H1 (cell line): ENCODE results near the gene SOHLH1. TPM values are rescaled to one million over a fixed set of nuclear protein-coding genes. Genes with fewer than 3 reads are reported as not detected.

ENCODE experiments used
- CTCF ChIA-PET: fragments of 300-600 bp; sonication (Branson Sonifier 250); formaldehyde crosslinking; loops from one replicate; lab custom pipeline; 2021; ENCODE audit not compliant: partially characterized antibody; lab: Charles Lee
- POLR2A ChIA-PET: fragments of 300-600 bp; sonication (Branson Sonifier 250); formaldehyde crosslinking; loops from one replicate; lab custom pipeline; 2021; ENCODE audit warnings: inconsistent platforms; ENCODE audit not compliant: partially characterized antibody; lab: Charles Lee
- DNase-seq, 2 experiments: peaks; one replicate each; pipeline versions ENCODE4 v3.0.0 to v3.0.0-alpha.2; 2010 to 2022; ENCODE audit warnings: low spot score in 2 of 2, low read depth in 1 of 2, mixed read lengths in 1 of 2
- FAIRE-seq: peaks from 2 replicates; lab custom pipeline; 2011; peaks lifted over from hg19 to GRCh38; lab: Jason Lieb, UNC
- H2AFZ ChIP-seq: 2 replicates; pipeline ENCODE4 v1.8.1; 2012; ENCODE audit warnings: low read length, inconsistent platforms
- H2AK5ac ChIP-seq: 2 replicates; pipeline ENCODE4 v1.6.1; 2013; ENCODE audit warnings: low read depth, low read length
- H2BK120ac ChIP-seq: replicated peaks from 2 replicates; pipeline ENCODE3; 2013; ENCODE audit warnings: low read depth, low read length, inconsistent platforms
- H2BK12ac ChIP-seq: 2 replicates; pipeline ENCODE4 v1.6.1; 2013; ENCODE audit warnings: low read depth, low read length
- H2BK15ac ChIP-seq: 2 replicates; pipeline ENCODE4 v1.6.1; 2013; ENCODE audit warnings: low read length
- H2BK20ac ChIP-seq: 2 replicates; pipeline ENCODE4 v1.6.1; 2013; ENCODE audit warnings: low read length
- H2BK5ac ChIP-seq: 2 replicates; pipeline ENCODE4 v1.6.1; 2013; ENCODE audit warnings: low read depth, low read length
- H3K14ac ChIP-seq: 2 replicates; pipeline ENCODE4 v1.6.1; 2013; ENCODE audit warnings: inconsistent platforms; ENCODE audit not compliant: insufficient read length
- H3K18ac ChIP-seq: 2 replicates; pipeline ENCODE4 v1.6.1; 2013; ENCODE audit warnings: low read length; ENCODE audit errors: extremely low read depth
- H3K23ac ChIP-seq: 2 replicates; pipeline ENCODE4 v1.6.1; 2013; ENCODE audit warnings: inconsistent platforms; ENCODE audit not compliant: insufficient read length
- H3K23me2 ChIP-seq: 2 replicates; pipeline ENCODE4 v1.6.1; 2013; ENCODE audit warnings: low read depth, low read length
- H3K27ac ChIP-seq: 2 replicates; pipeline ENCODE4 v1.6.1; 2011; ENCODE audit warnings: low read depth, low read length, inconsistent platforms
- H3K27me3 ChIP-seq, 4 experiments: replicated peaks in 1 of 4; 1 replicate in 1 of 4; 2 replicates in 3 of 4; pipeline versions ENCODE4 v1.6.1 to v1.8.1; 2011 to 2013; ENCODE audit warnings: low read length in 3 of 4, mild to moderate bottlenecking in 3 of 4, inconsistent platforms in 2 of 4, mixed read lengths in 2 of 4, moderate library complexity in 1 of 4; ENCODE audit not compliant: control insufficient read depth in 3 of 4, insufficient read depth in 3 of 4; ENCODE audit errors: extremely low read depth in 1 of 4
- H3K36me3 ChIP-seq, 4 experiments: 2 replicates each; pipeline versions ENCODE4 v1.6.1 to v1.8.1; 2011 to 2013; ENCODE audit warnings: mild to moderate bottlenecking in 4 of 4, low read length in 3 of 4, moderate library complexity in 2 of 4, control low read depth in 1 of 4, inconsistent platforms in 1 of 4; ENCODE audit not compliant: insufficient read depth in 4 of 4, control insufficient read depth in 2 of 4
- H3K4ac ChIP-seq: replicated peaks from 2 replicates; pipeline ENCODE3; 2013; ENCODE audit warnings: low read length, low read depth, mixed read lengths, inconsistent platforms; ENCODE audit not compliant: insufficient read length
- H3K4me1 ChIP-seq, 4 experiments: replicated peaks in 1 of 4; 1 replicate in 1 of 4; 2 replicates in 3 of 4; pipeline versions ENCODE4 v1.6.1 to v1.8.1; 2011 to 2013; ENCODE audit warnings: low read length in 3 of 4, inconsistent platforms in 2 of 4, mixed read lengths in 1 of 4; ENCODE audit not compliant: insufficient read depth in 4 of 4, control insufficient read depth in 3 of 4
- H3K4me2 ChIP-seq, 2 experiments: 2 replicates each; pipeline versions ENCODE4 v1.6.1 to v1.8.1; 2011 to 2013; ENCODE audit warnings: low read depth in 2 of 2, low read length in 2 of 2, control low read depth in 1 of 2, inconsistent platforms in 1 of 2, mild to moderate bottlenecking in 1 of 2; ENCODE audit not compliant: insufficient read depth in 1 of 2
- H3K4me3 ChIP-seq, 4 experiments: fragments of 200-600, 300-600 bp in 1 of 4; sonication (generic), shearing (Covaris generic), sonication (Bioruptor Twin) in 1 of 4; 2 replicates each; pipeline versions ENCODE4 v1.5.1 to v1.8.1; 2011 to 2016; ENCODE audit warnings: low read length in 4 of 4, low read depth in 3 of 4, control low read depth in 2 of 4, inconsistent platforms in 2 of 4, mild to moderate bottlenecking in 2 of 4, mixed read lengths in 1 of 4, moderate library complexity in 1 of 4; ENCODE audit not compliant: insufficient read depth in 2 of 4; ENCODE audit errors: extremely low read depth in 1 of 4
- H3K56ac ChIP-seq: replicated peaks from 2 replicates; pipeline ENCODE3; 2013; ENCODE audit warnings: low read depth, mild to moderate bottlenecking, mixed read lengths, low read length, inconsistent platforms; ENCODE audit not compliant: insufficient read length
- H3K79me1 ChIP-seq: 2 replicates; pipeline ENCODE4 v1.6.1; 2013; ENCODE audit warnings: low read depth, low read length, control low read depth
- H3K79me2 ChIP-seq, 2 experiments: 2 replicates each; pipeline versions ENCODE4 v1.6.1 to v1.8.1; 2012 to 2013; ENCODE audit warnings: low read length in 2 of 2, mild to moderate bottlenecking in 2 of 2, inconsistent platforms in 1 of 2; ENCODE audit not compliant: insufficient read depth in 2 of 2, control insufficient read depth in 1 of 2
- H3K9ac ChIP-seq, 4 experiments: replicated peaks in 1 of 4; 1 replicate in 1 of 4; 2 replicates in 3 of 4; pipeline versions ENCODE4 v1.6.1 to v1.8.1; 2011 to 2013; ENCODE audit warnings: low read depth in 3 of 4, low read length in 3 of 4, control low read depth in 2 of 4, mild to moderate bottlenecking in 2 of 4, moderate library complexity in 2 of 4, inconsistent platforms in 1 of 4; ENCODE audit errors: extremely low read depth in 1 of 4
- H3K9me3 ChIP-seq, 2 experiments: 2 replicates each; pipeline versions ENCODE4 v1.6.1 to v1.8.1; 2012 to 2013; ENCODE audit warnings: mild to moderate bottlenecking in 2 of 2, moderate library complexity in 2 of 2, control low read depth in 1 of 2, inconsistent platforms in 1 of 2, low read depth in 1 of 2, low read length in 1 of 2, mixed read lengths in 1 of 2; ENCODE audit not compliant: insufficient read depth in 2 of 2
- H4K20me1 ChIP-seq, 2 experiments: replicated peaks in 1 of 2; 2 replicates each; pipeline versions ENCODE3 to v1.8.1; 2011 to 2013; ENCODE audit warnings: inconsistent platforms in 2 of 2, low read length in 2 of 2, mild to moderate bottlenecking in 1 of 2; ENCODE audit not compliant: insufficient read depth in 2 of 2, control insufficient read depth in 1 of 2
- H4K5ac ChIP-seq: 2 replicates; pipeline ENCODE4 v1.6.1; 2013; ENCODE audit warnings: low read length, low read depth, mixed read lengths, inconsistent platforms; ENCODE audit not compliant: insufficient read length
- H4K8ac ChIP-seq: 2 replicates; pipeline ENCODE4 v1.8.0; 2013; ENCODE audit warnings: mild to moderate bottlenecking, moderate library complexity, low read length, inconsistent platforms; ENCODE audit not compliant: insufficient read depth; ENCODE audit errors: extremely low read depth
- H4K91ac ChIP-seq: replicated peaks from 2 replicates; pipeline ENCODE3; 2013; ENCODE audit warnings: low read length, mixed read lengths, inconsistent platforms; ENCODE audit not compliant: insufficient read length
- CBX5 ChIP-seq: fragments of 300-800, 300-1000 bp; sonication (generic); IDR thresholded peaks from 2 replicates; pipeline ENCODE4 v1.7.1; 2016; ENCODE audit warnings: antibody characterized with exemption, low read length, low read depth
- CTCF ChIP-seq, 3 experiments: IDR thresholded peaks; 1 replicate in 2 of 3; 2 replicates in 1 of 3; pipeline versions ENCODE4 v1.5.1 to v1.6.1; 2011; ENCODE audit warnings: low read length in 3 of 3, mild to moderate bottlenecking in 3 of 3, inconsistent platforms in 2 of 3, low read depth in 1 of 3, moderate library complexity in 1 of 3; ENCODE audit not compliant: insufficient read depth in 1 of 3; ENCODE audit errors: control extremely low read depth in 1 of 3
- HDAC2 ChIP-seq, 2 experiments: fragments of 300-600 bp in 1 of 2; sonication (generic) in 1 of 2; IDR thresholded peaks; 2 replicates each; pipeline ENCODE4 v1.6.1; 2011 to 2012; ENCODE audit warnings: low read depth in 2 of 2, low read length in 2 of 2, mild to moderate bottlenecking in 2 of 2, moderate library complexity in 2 of 2, borderline replicate concordance in 1 of 2, inconsistent platforms in 1 of 2
- JUND ChIP-seq: IDR thresholded peaks from 2 replicates; pipeline ENCODE4 v1.6.1; 2011; ENCODE audit warnings: mild to moderate bottlenecking, improper control_type of control experiment, low read length
- KDM4A ChIP-seq: IDR thresholded peaks from one replicate; pipeline ENCODE4 v1.7.1; 2012; ENCODE audit warnings: low read depth, mild to moderate bottlenecking, moderate library complexity, low read length, inconsistent platforms; ENCODE audit not compliant: severe bottlenecking
- MAX ChIP-seq: IDR thresholded peaks from 2 replicates; pipeline ENCODE4 v1.6.1; 2012; ENCODE audit warnings: inconsistent platforms
- RAD21 ChIP-seq, 2 experiments: IDR thresholded peaks in 1 of 2; conservative IDR thresholded peaks in 1 of 2; 2 replicates each; pipeline ENCODE4 v1.6.1; 2011; ENCODE audit warnings: low read depth in 2 of 2, low read length in 2 of 2, improper control_type of control experiment in 1 of 2, inconsistent platforms in 1 of 2, mild to moderate bottlenecking in 1 of 2, moderate library complexity in 1 of 2
- WGBS, 2 experiments: shearing (Covaris generic) in 1 of 2; methylation state at CpG; one replicate each; pipeline versions ENCODE4 v1.1.6 to v1.1.7; 2013 to 2015; ENCODE audit warnings: low lambda C conversion rate in 2 of 2, mixed read lengths in 2 of 2, inconsistent platforms in 1 of 2, low coverage in 1 of 2, missing lambda C conversion rate in 1 of 2; ENCODE audit not compliant: insufficient replicate concordance in 2 of 2, insufficient coverage in 1 of 2, insufficient read length in 1 of 2; ENCODE audit errors: extremely low coverage in 1 of 2, missing lambda C conversion rate in 1 of 2; 5-methylcytosine and 5-hydroxymethylcytosine counted together
- polyA plus RNA-seq, 7 experiments: library from polyadenylated mRNA; depleted of rRNA in 3 of 7; stranded (reverse) in 5 of 7; unstranded in 2 of 7; fragments of >200 nt in 5 of 7; fragments of 200-250 nt in 2 of 7; gene quantifications; 1 replicate in 5 of 7; 2 replicates in 1 of 7; 4 replicates in 1 of 7; pipeline versions ENCODE4 v1.2.1 to v1.2.3, GENCODE V29; 2011 to 2013; ENCODE audit warnings: missing spikeins in 2 of 7, mixed read lengths in 2 of 7
- total RNA-seq: library from RNA; stranded (reverse); fragmentation: NEBNext Ultra II Directional; extraction: Animal tissue kit (Norgen Biotek cat#: 25700); gene quantifications from 2 replicates; pipeline ENCODE4 v1.2.1, GENCODE V29; 2021

Gene SOHLH1
- total and polyA plus RNA-seq, 2 of the 8 experiments (the other 6 are each of a cell fraction or from before 2014, with no cell fraction given) = 0.11 TPM; not detected in 1

GRCh38 chr9:135701959-135702721, 2.9 kb upstream of the SOHLH1 start, which contains the start of gene KCNT1:
Gene KCNT1 (plus strand): TSS chr9:135702185. CDS start chr9:135702259, 74 bp downstream.
- no peaks in the 10 kb centered on the region for H3K79me2 ChIP-seq
- no peak within 1 kb of the TSS for H3K56ac ChIP-seq
- H2AFZ ChIP-seq = no peak within 1 kb of the TSS; the same call in 1 of the 2 replicates
- H2BK15ac ChIP-seq = no peak within 1 kb of the TSS
- no peak within 1 kb of the TSS for H3K23ac ChIP-seq
- no peaks in the 10 kb centered on the region for H3K79me1 ChIP-seq
- H3K4ac ChIP-seq = no peak within 1 kb of the TSS
- WGBS, 2 experiments = 68% methylated on average over 11 of the region's 66 CpGs; no CpG with 5 or more reads in 1 of the 2 experiments
- ChIA-PET POLR2A (no interaction called here), CTCF (interaction anchor here (0.7 to 3.2 kb wide), 14 partner anchors 9 to 124 kb away, joined by 3 to 21 read pairs (median 4); partner anchors contain the start of gene LCN9)
- no peak within 1 kb of the TSS for H2AK5ac ChIP-seq
- 0 out of 2 replicates have a peak within 1 kb of the TSS, but pooled peaks have one; percentile 17 for H2BK12ac ChIP-seq
- H3K4me3 ChIP-seq = peak within 1 kb of the TSS; percentile 30 to 62 (median 34); a peak in 6 of 8 replicates
- FAIRE-seq = no peak
- H3K4me1 ChIP-seq = peaks cover 0 to 15% (median under 1%) of the 10 kb centered on the region in 4 experiments; a peak in 2 of 7 replicates
- no peak within 1 kb of the TSS for H2BK120ac ChIP-seq
- peaks cover 3% of the 10 kb centered on the region; the same call in 1 of the 2 replicates for H3K23me2 ChIP-seq
- H3K4me2 ChIP-seq = peak within 1 kb of the TSS; percentile 40 to 69
- H3K27me3 ChIP-seq = peaks cover 0 to 14% (median 4%) of the 10 kb centered on the region in 4 experiments; a peak in 4 of 7 replicates
- peaks cover 0 to 2% of the 10 kb centered on the region in 2 experiments for H4K20me1 ChIP-seq
- H4K91ac ChIP-seq = no peak within 1 kb of the TSS
- no peaks in the 10 kb centered on the region for H3K36me3 ChIP-seq
- H3K9me3 ChIP-seq = no peaks in the 10 kb centered on the region
- H4K8ac ChIP-seq = peak within 1 kb of the TSS; percentile 62
- H3K18ac ChIP-seq = no peak within 1 kb of the TSS; the same call in 1 of the 2 replicates
- no peak within 1 kb of the TSS for H3K27ac ChIP-seq
- DNase-seq = peak in 1 of 2 experiments; percentile 96
- no peak within 1 kb of the TSS for H2BK5ac ChIP-seq
- H2BK20ac ChIP-seq = no peak within 1 kb of the TSS
- H4K5ac ChIP-seq = peak within 1 kb of the TSS; percentile 10
- no peak within 1 kb of the TSS for H3K14ac ChIP-seq
- H3K9ac ChIP-seq = no peak within 1 kb of the TSS; a peak in 1 of 7 replicates
- TF ChIP-seq HDAC2 (IDR thresholded peaks at IDR 0.05; ENCODE audit: borderline replicate concordance in 1 of 2, low read depth in 2 of 2, low read length in 2 of 2) (0 out of 4 replicates have a peak, but pooled peaks of 1 of the 2 experiments have one; percentile 30), RAD21 (IDR thresholded peaks at IDR 0.05 in 1 of 2, conservative IDR thresholded peaks at IDR 0.05 in 1 of 2; ENCODE audit: low read depth in 2 of 2, low read length in 2 of 2) (peak; percentile 52 to 74), KDM4A (peak; percentile 66), MAX (peak; percentile 27; the same call in 1 of the 2 replicates), CBX5 (no peak), CTCF (IDR thresholded peaks at IDR 0.05; ENCODE audit: control extremely low read depth in 1 of 3, insufficient read depth in 1 of 3, low read depth in 1 of 3, low read length in 3 of 3) (peak in 2 of 3 experiments; percentile 77 to 85; a peak in 3 of 4 replicates), JUND (no peak)
